ENCODE data around the gene SIPA1L3.

SIPA1L3 gene

GRCh38 chr19:38252941-38253691 is 346.1 kb downstream of the SIPA1L3 start:
- no peak for TF ChIP-seq CTCF (conservative IDR thresholded peaks at IDR 0.05; ENCODE audit: control insufficient read depth, insufficient read depth, low read depth, low read length)
- no peak overlapping the region for H3K4me3 ChIP-seq (ENCODE audit: control insufficient read depth, low read depth, low read length)
- no peak for DNase-seq (ENCODE audit: low read depth)

- no peak for DNase-seq (ENCODE audit: low read depth)
- no peak for TF ChIP-seq CTCF (conservative IDR thresholded peaks at IDR 0.05; ENCODE audit: control insufficient read depth, insufficient read depth, low read depth, low read length)
- H3K4me3 ChIP-seq (ENCODE audit: control insufficient read depth, low read depth, low read length), result no peak overlapping the region
These were observed 346.8 kb downstream of the SIPA1L3 start for GRCh38 chr19:38253788-38254187.

- DNase-seq (ENCODE audit: low read depth), result no peak
- H3K4me3 ChIP-seq (ENCODE audit: control insufficient read depth, low read depth, low read length), result no peak overlapping the region
- TF ChIP-seq CTCF (conservative IDR thresholded peaks at IDR 0.05; ENCODE audit: control insufficient read depth, insufficient read depth, low read depth, low read length), result no peak
These were observed 348.5 kb downstream of the SIPA1L3 start for GRCh38 chr19:38255383-38256014.

Data from fibroblast of mammary gland (primary cell).